Skeletal muscle tissue (tissue), 1 donor: ENCODE results near the gene PLA2G12B. TPM values are rescaled to one million over a fixed set of nuclear protein-coding genes. Genes with fewer than 3 reads are reported as not detected.

Experiments used
- total RNA-seq: library from RNA; depleted of rRNA; stranded (reverse); fragments of >200 nt; gene quantifications from one replicate; pipeline ENCODE4 v1.2.3, GENCODE V29; 2014

The PLA2G12B gene
- total RNA-seq, 1 donor from 2014 or later = not detected

Other genes with a start within 250 kb of the PLA2G12B start
- gene OIT3, start 61.1 kb downstream of the PLA2G12B start, total RNA-seq = 10.4 TPM
- gene P4HA1, start 142.1 kb upstream of the PLA2G12B start, total RNA-seq = 53.8 TPM
- gene NUDT13, start 155.6 kb upstream of the PLA2G12B start, total RNA-seq = 2.1 TPM
- gene ECD, start 213.2 kb upstream of the PLA2G12B start, total RNA-seq = 23.5 TPM
- 16.2 TPM for gene FAM149B1, start 213.3 kb upstream of the PLA2G12B start, total RNA-seq